Ecto neural progenitor cell (in vitro differentiated cells): ENCODE data around the gene ID2.

Experiments used
- DNase-seq: peaks from one replicate; pipeline ENCODE4 v3.0.0-alpha.2; 2018; ENCODE audit warnings: low spot score

The ID2 gene

GRCh38 chr2:8732601-8733000 is 50.7 kb downstream of the ID2 start:
- no peak for DNase-seq
